PC-9 (cell line): Measurements from ENCODE around the gene ST8SIA6. TPM values are rescaled to one million over a fixed set of nuclear protein-coding genes. Genes with fewer than 3 reads are reported as not detected.

Source experiments
- BruUV-seq: library from RNA; stranded (reverse); fragments of 400-500 nt; replicated peaks from 2 replicates; lab custom pipeline; 2021; lab: Mats Ljungman, UMichigan
- CTCF ChIA-PET: fragments of 300-600 bp; sonication (Branson Sonifier 250); formaldehyde crosslinking; loops from one replicate; lab custom pipeline; 2022; ENCODE audit warnings: antibody characterized with exemption; lab: Charles Lee
- POLR2A ChIA-PET: fragments of 300-600 bp; sonication (Branson Sonifier 250); formaldehyde crosslinking; loops from one replicate; lab custom pipeline; 2022; ENCODE audit warnings: antibody characterized with exemption; ENCODE audit not compliant: unreplicated experiment; lab: Charles Lee
- DNase-seq, 2 experiments: peaks; one replicate each; pipeline versions ENCODE4 v3.0.0 to v3.0.0-alpha.2; 2015 to 2022; ENCODE audit warnings: mixed read lengths in 1 of 2
- H2AFZ ChIP-seq: fragments of 200-600 bp; sonication (generic); 2 replicates; pipeline ENCODE4 v1.8.1; 2017; ENCODE audit warnings: antibody characterized with exemption
- H3F3A ChIP-seq: fragments of 200-600 bp; sonication (generic); 2 replicates; pipeline ENCODE4 v1.8.1; 2017; ENCODE audit warnings: antibody characterized with exemption, mild to moderate bottlenecking, low read depth; ENCODE audit not compliant: insufficient read depth
- H3K27ac ChIP-seq: fragments of 200-600 bp; sonication (generic); 2 replicates; pipeline ENCODE4 v1.6.1; 2016; ENCODE audit warnings: mixed run types
- H3K27me3 ChIP-seq: fragments of 200-600 bp; sonication (generic); 2 replicates; pipeline ENCODE4 v1.6.1; 2016; ENCODE audit warnings: low read depth, mixed run types; ENCODE audit not compliant: insufficient read depth
- H3K36me3 ChIP-seq: fragments of 200-600 bp; sonication (generic); 2 replicates; pipeline ENCODE4 v1.6.1; 2016; ENCODE audit warnings: low read depth, mixed run types
- H3K4me1 ChIP-seq: fragments of 200-600 bp; sonication (generic); replicated peaks from 2 replicates; pipeline ENCODE4 v1.6.1; 2016; ENCODE audit warnings: mixed run types; ENCODE audit not compliant: insufficient read depth
- H3K4me2 ChIP-seq: fragments of 200-600 bp; sonication (generic); 2 replicates; pipeline ENCODE4 v1.6.1; 2017; ENCODE audit warnings: mixed run types
- H3K4me3 ChIP-seq: fragments of 200-600 bp; sonication (generic); 2 replicates; pipeline ENCODE4 v1.6.1; 2016; ENCODE audit warnings: mixed run types
- H3K79me2 ChIP-seq: fragments of 200-600 bp; sonication (generic); 2 replicates; pipeline ENCODE4 v1.6.1; 2017; ENCODE audit warnings: low read depth, mixed run types
- H3K9me2 ChIP-seq: fragments of 200-600 bp; sonication (generic); 2 replicates; pipeline ENCODE4 v1.8.1; 2017; ENCODE audit warnings: mild to moderate bottlenecking; ENCODE audit not compliant: insufficient read depth
- H3K9me3 ChIP-seq: fragments of 200-600 bp; sonication (generic); 2 replicates; pipeline ENCODE4 v1.8.1; 2016; ENCODE audit warnings: low read depth; ENCODE audit not compliant: insufficient read depth
- H4K20me1 ChIP-seq: fragments of 200-600 bp; sonication (generic); 2 replicates; pipeline ENCODE4 v1.8.1; 2017; ENCODE audit not compliant: insufficient read depth
- CTCF ChIP-seq: fragments of 200-600 bp; sonication (generic); conservative IDR thresholded peaks from 2 replicates; pipeline ENCODE4 v1.6.1; 2017; ENCODE audit warnings: mixed run types, antibody characterized with exemption, mild to moderate bottlenecking, moderate library complexity
- EZH2 ChIP-seq: fragments of 200-600 bp; sonication (generic); IDR thresholded peaks from 2 replicates; pipeline ENCODE4 v1.8.0; 2017; ENCODE audit warnings: antibody characterized with exemption, low read depth
- intact Hi-C: fragments of 100-400 bp; cut with micrococcal nuclease; formaldehyde crosslinking; loops from one replicate; pipeline ENCODE4 v1.10.0; 2022; ENCODE audit not compliant: unreplicated experiment
- total RNA-seq: library from RNA; stranded (reverse); gene quantifications from 2 replicates; pipeline ENCODE4 v1.2.3, GENCODE V29; 2021

The ST8SIA6 gene
- total RNA-seq, 1 experiment from 2014 or later, result 2.1 TPM

GRCh38 chr10:17380016-17380415 lies 74.4 kb downstream of the ST8SIA6 start:
- TF ChIP-seq CTCF, result no peak
- TF ChIP-seq EZH2, result no peak
- no peaks in the 10 kb centered on the region for H3K9me2 ChIP-seq
- H3K4me2 ChIP-seq, result no peak overlapping the region
- H3K27me3 ChIP-seq, result no peaks in the 10 kb centered on the region
- no peaks in the 10 kb centered on the region for H3K36me3 ChIP-seq
- H3K27ac ChIP-seq, result no peak overlapping the region
- no TSS peak for BruUV-seq
- no peaks in the 10 kb centered on the region for H3K4me1 ChIP-seq
- no peak overlapping the region for H2AFZ ChIP-seq
- no peaks in the 10 kb centered on the region for H3F3A ChIP-seq
- ChIA-PET POLR2A (no interaction called here), CTCF (no interaction called here)
- H3K4me3 ChIP-seq, result no peak overlapping the region
- H4K20me1 ChIP-seq, result no peaks in the 10 kb centered on the region
- H3K9me3 ChIP-seq, result no peaks in the 10 kb centered on the region
- DNase-seq, result no peak
- intact Hi-C loops, result no loop called here
- no peaks in the 10 kb centered on the region for H3K79me2 ChIP-seq

GRCh38 chr10:17379151-17379690 lies 75.2 kb downstream of the ST8SIA6 start:
- Histone ChIP-seq H4K20me1 (no peaks in the 10 kb centered on the region), H3K4me1 (no peaks in the 10 kb centered on the region), H3K36me3 (no peaks in the 10 kb centered on the region), H3K4me3 (no peak overlapping the region), H3K27me3 (no peaks in the 10 kb centered on the region), H2AFZ (no peak overlapping the region), H3K9me2 (no peaks in the 10 kb centered on the region), H3K79me2 (no peaks in the 10 kb centered on the region), H3K9me3 (no peaks in the 10 kb centered on the region), H3K27ac (no peak overlapping the region), H3K4me2 (no peak overlapping the region), H3F3A (no peaks in the 10 kb centered on the region)
- BruUV-seq, result no TSS peak
- ChIA-PET POLR2A (no interaction called here), CTCF (no interaction called here)
- TF ChIP-seq CTCF (no peak), EZH2 (no peak)
- no peak for DNase-seq
- intact Hi-C loops, result no loop called here

GRCh38 chr10:17375936-17376584 lies 78.3 kb downstream of the ST8SIA6 start:
- H2AFZ ChIP-seq, result no peak overlapping the region
- no TSS peak for BruUV-seq
- no peak overlapping the region for H3K4me3 ChIP-seq
- no peaks in the 10 kb centered on the region for H3K79me2 ChIP-seq
- H4K20me1 ChIP-seq, result no peaks in the 10 kb centered on the region
- intact Hi-C loops, result no loop called here
- no peaks in the 10 kb centered on the region for H3K27me3 ChIP-seq
- no peaks in the 10 kb centered on the region for H3K9me3 ChIP-seq
- H3F3A ChIP-seq, result no peaks in the 10 kb centered on the region
- CTCF ChIA-PET, result interaction anchor here (0.5 to 0.6 kb wide), 2 partner anchors 9 to 327 kb away, joined by 4 read pairs; no protein-coding TSS in a partner anchor
- no peak overlapping the region for H3K4me2 ChIP-seq
- H3K4me1 ChIP-seq, result no peaks in the 10 kb centered on the region
- TF ChIP-seq EZH2 (no peak), CTCF (peak; percentile 31; the same call in 1 of the 2 replicates)
- H3K27ac ChIP-seq, result no peak overlapping the region
- no peak for DNase-seq
- H3K36me3 ChIP-seq, result no peaks in the 10 kb centered on the region
- H3K9me2 ChIP-seq, result no peaks in the 10 kb centered on the region
- POLR2A ChIA-PET, result no interaction called here
